ENCODE measurements around the gene EFNA3. TPM values are rescaled to one million over a fixed set of nuclear protein-coding genes. Genes with fewer than 3 reads are reported as not detected.

The EFNA3 gene
- total and polyA plus RNA-seq, 2 of the 4 experiments (the other 2 are of a cell fraction): 0.72 to 1.6 TPM

GRCh38 chr1:155110381-155110780 is 31.7 kb downstream of the EFNA3 start:
- no peak overlapping the region for H2AK9ac ChIP-seq (replicated peaks; ENCODE audit: low read depth, low read length, poor library complexity)
- H4K5ac ChIP-seq (ENCODE audit: low read depth, low read length): no peak overlapping the region
- no peak overlapping the region for H3K4ac ChIP-seq (ENCODE audit: low read depth, low read length)
- intact Hi-C loops (cut with micrococcal nuclease): no loop called here
- WGBS, 2 experiments (ENCODE audit: extremely low coverage in 2 of 2, insufficient read length in 1 of 2): 33% methylated on average over 2 of the region's 8 CpGs; no CpG with 5 or more reads in 1 of the 2 experiments
- H3K9me3 ChIP-seq (ENCODE audit: control insufficient read depth, insufficient read depth, low read length): no peaks in the 10 kb centered on the region
- H3K9ac ChIP-seq (ENCODE audit: low read depth, low read length): no peak overlapping the region
- H2AK5ac ChIP-seq (ENCODE audit: low read depth, low read length): no peak overlapping the region
- ChIA-PET CTCF (interaction anchor here (0.6 kb wide), 1 partner anchor 33 kb away, joined by 3 read pairs; no protein-coding TSS in a partner anchor), POLR2A (ENCODE audit: unreplicated experiment) (no interaction called here)
- H2BK5ac ChIP-seq (ENCODE audit: low read depth, low read length, poor library complexity, severe bottlenecking): no peak overlapping the region
- no peak overlapping the region for H4K8ac ChIP-seq (ENCODE audit: low read depth in 2 of 2, low read length in 2 of 2)
- no peaks in the 10 kb centered on the region for H3K36me3 ChIP-seq (ENCODE audit: control insufficient read depth, insufficient read depth, low read length)
- no peaks in the 10 kb centered on the region for H3K4me1 ChIP-seq (ENCODE audit: control insufficient read depth, insufficient read depth, low read length)
- H2BK20ac ChIP-seq (ENCODE audit: low read depth, low read length): no peak overlapping the region
- in situ Hi-C loops (cut with MboI; ENCODE audit: low sequenced_read_pairs): no loop called here
- H3K56ac ChIP-seq (ENCODE audit: extremely low read depth, insufficient read depth, low read length): no peak overlapping the region
- DNase-seq: no peak
- H3K27me3 ChIP-seq (ENCODE audit: control insufficient read depth, insufficient read depth, low read length): peaks cover 54% of the 10 kb centered on the region
- H3K14ac ChIP-seq (replicated peaks; ENCODE audit: low read depth, low read length): no peak overlapping the region
- H3K4me2 ChIP-seq (ENCODE audit: low read depth, low read length): no peak overlapping the region
- no peak overlapping the region for H3K27ac ChIP-seq (ENCODE audit: insufficient read depth, low read length)
- no peaks in the 10 kb centered on the region for H4K20me1 ChIP-seq (ENCODE audit: insufficient read depth, low read length)
- H2AFZ ChIP-seq (replicated peaks; ENCODE audit: low read length, poor library complexity): no peak overlapping the region
- no peaks in the 10 kb centered on the region for H3K79me1 ChIP-seq (ENCODE audit: low read depth in 1 of 2, low read length in 2 of 2)
- H3K18ac ChIP-seq (ENCODE audit: low read depth, low read length): no peak overlapping the region
- ATAC-seq (ENCODE audit: low read depth): no peak
- no peak overlapping the region for H3K23ac ChIP-seq (ENCODE audit: low read depth, low read length)
- BruUV-seq (replicated peaks): no TSS peak
- H3K4me3 ChIP-seq (ENCODE audit: insufficient read depth, low read depth, low read length): no peak overlapping the region
- H2BK15ac ChIP-seq (ENCODE audit: low read depth, low read length): no peak overlapping the region
- dilution Hi-C loops (cut with HindIII; ENCODE audit: low sequenced_read_pairs, unreplicated experiment): no loop called here
- no peaks in the 10 kb centered on the region for H3K9me1 ChIP-seq (ENCODE audit: insufficient read depth, low read length)
- H4K91ac ChIP-seq (ENCODE audit: insufficient read depth, low read depth, low read length): no peak overlapping the region
- TF ChIP-seq RAD21 (IDR thresholded peaks at IDR 0.05; ENCODE audit: low read length): no peak
- no peak for TF ChIP-seq MAZ (IDR thresholded peaks at IDR 0.05; ENCODE audit: borderline replicate concordance, low read depth, low read length)
- no peak for TF ChIP-seq NFE2L2 (IDR thresholded peaks at IDR 0.05; ENCODE audit: low read depth, low read length)
- TF ChIP-seq ELK1 (IDR thresholded peaks at IDR 0.05; ENCODE audit: borderline replicate concordance, low read depth, low read length): no peak
- no peak for TF ChIP-seq MAFK (IDR thresholded peaks at IDR 0.05; ENCODE audit: low read depth, low read length)
- no peak for TF ChIP-seq RCOR1 (IDR thresholded peaks at IDR 0.05; ENCODE audit: insufficient replicate concordance, low read length)
- TF ChIP-seq BHLHE40 (IDR thresholded peaks at IDR 0.05; ENCODE audit: low read depth, low read length): no peak
- TF ChIP-seq CEBPB (IDR thresholded peaks at IDR 0.05; ENCODE audit: low read depth, low read length): no peak
- no peak for TF ChIP-seq MXI1 (IDR thresholded peaks at IDR 0.05; ENCODE audit: borderline replicate concordance, low read depth, low read length)
- no peak for TF ChIP-seq POLR2A (IDR thresholded peaks at IDR 0.05; ENCODE audit: low read depth, low read length)
- no peak for TF ChIP-seq FOS (IDR thresholded peaks at IDR 0.05; ENCODE audit: low read depth, low read length)
- no peak for TF ChIP-seq CHD1 (IDR thresholded peaks at IDR 0.05; ENCODE audit: low read depth, low read length)
- no peak for TF ChIP-seq CTCF (conservative IDR thresholded peaks at IDR 0.05; ENCODE audit: low read depth, low read length)
- H2BK120ac ChIP-seq (ENCODE audit: low read depth, low read length): no peak overlapping the region
